NT2/D1 (cell line): ENCODE measurements around the gene PTCRA.

Experiments used
- YY1 ChIP-seq: IDR thresholded peaks from 2 replicates; pipeline ENCODE4 v1.6.1; 2011; ENCODE audit not compliant: insufficient read length, insufficient read depth
- ZNF274 ChIP-seq: IDR thresholded peaks from 2 replicates; pipeline ENCODE4 v1.6.1; 2011; ENCODE audit warnings: mild to moderate bottlenecking, low read depth, low read length

- TF ChIP-seq ZNF274 (no peak), YY1 (no peak)
Measured at GRCh38 chr6:42958125-42958524, 42.3 kb downstream of the PTCRA start.
